IgD-negative memory B cell (primary cell): Measurements from ENCODE around the gene IFITM1. TPM values are rescaled to one million over a fixed set of nuclear protein-coding genes. Genes with fewer than 3 reads are reported as not detected.
"Not testable (repeated sequence)": the region's sequence is repeated elsewhere in the genome, so short reads cannot be mapped to it uniquely, and the experiment has no call there.

Experiments used
- H3K27ac Mint-ChIP-seq, 3 donors: one replicate each; pipeline ENCODE4 v1.8.0; 2020 to 2022; ENCODE audit warnings: mild to moderate bottlenecking in 3 of 3, mixed read lengths in 3 of 3, moderate library complexity in 1 of 3
- H3K27me3 Mint-ChIP-seq: one replicate; pipeline ENCODE4 v1.8.0; 2021; ENCODE audit warnings: mixed read lengths
- H3K36me3 Mint-ChIP-seq: one replicate; pipeline ENCODE4 v1.8.0; 2020; ENCODE audit warnings: mild to moderate bottlenecking, mixed read lengths
- H3K4me1 Mint-ChIP-seq, 3 donors: one replicate each; pipeline ENCODE4 v1.8.0; 2020 to 2022; ENCODE audit warnings: mixed read lengths in 3 of 3, mild to moderate bottlenecking in 1 of 3
- H3K4me3 Mint-ChIP-seq, 4 donors: one replicate each; pipeline ENCODE4 v1.8.0; 2020 to 2022; ENCODE audit warnings: mild to moderate bottlenecking in 4 of 4, mixed read lengths in 4 of 4, moderate library complexity in 3 of 4
- H3K9me3 Mint-ChIP-seq, 3 donors: one replicate each; pipeline ENCODE4 v1.8.0; 2020 to 2021; ENCODE audit warnings: mixed read lengths in 3 of 3, mild to moderate bottlenecking in 1 of 3
- polyA plus RNA-seq: library from polyadenylated mRNA; unstranded; fragments of 300-500 nt; fragmentation: Illumina TruSeq; gene quantifications from one replicate; pipeline ENCODE4 v1.2.3, GENCODE V29; 2021

Gene IFITM1
- polyA plus RNA-seq, 1 donor from 2014 or later: 233 TPM

DNA sequence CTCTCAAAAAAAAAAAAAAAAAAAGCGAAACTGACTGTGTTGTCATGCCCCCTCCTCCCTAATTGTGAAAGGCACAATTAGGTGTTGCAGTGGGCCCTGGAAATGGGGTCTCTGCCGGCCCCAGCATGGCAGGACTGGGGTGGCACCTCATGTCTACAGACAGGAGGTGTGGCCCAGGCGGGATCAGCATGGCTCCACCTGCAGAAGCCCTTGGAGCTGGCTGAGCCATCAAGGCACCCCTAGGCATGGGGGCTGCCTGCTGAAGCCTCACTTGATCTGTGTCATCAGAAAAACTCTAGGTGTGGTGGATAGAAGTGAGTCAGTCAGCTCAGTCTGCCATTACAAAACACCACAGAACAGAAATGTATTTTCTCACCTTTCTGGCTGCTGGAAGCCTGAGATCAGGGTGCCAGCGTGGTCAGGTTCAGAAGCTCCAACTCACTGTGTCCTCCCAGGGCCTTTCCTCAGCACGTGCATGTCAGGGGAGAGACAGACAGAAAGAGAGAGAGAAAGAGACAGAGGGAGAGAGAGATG lies 45.4 kb downstream of the IFITM1 start:
- Mint-ChIP-seq H3K27me3 (no peaks in the 10 kb centered on the region), H3K36me3 (no peaks in the 10 kb centered on the region), H3K9me3 (peaks cover 0 to 3% (median 0%) of the 10 kb centered on the region in 3 donors), H3K4me3 (no peak overlapping the region), H3K27ac (peak overlapping the region in 1 of 3 donors; percentile 63), H3K4me1 (peaks cover 0 to 7% (median 7%) of the 10 kb centered on the region in 3 donors)

DNA sequence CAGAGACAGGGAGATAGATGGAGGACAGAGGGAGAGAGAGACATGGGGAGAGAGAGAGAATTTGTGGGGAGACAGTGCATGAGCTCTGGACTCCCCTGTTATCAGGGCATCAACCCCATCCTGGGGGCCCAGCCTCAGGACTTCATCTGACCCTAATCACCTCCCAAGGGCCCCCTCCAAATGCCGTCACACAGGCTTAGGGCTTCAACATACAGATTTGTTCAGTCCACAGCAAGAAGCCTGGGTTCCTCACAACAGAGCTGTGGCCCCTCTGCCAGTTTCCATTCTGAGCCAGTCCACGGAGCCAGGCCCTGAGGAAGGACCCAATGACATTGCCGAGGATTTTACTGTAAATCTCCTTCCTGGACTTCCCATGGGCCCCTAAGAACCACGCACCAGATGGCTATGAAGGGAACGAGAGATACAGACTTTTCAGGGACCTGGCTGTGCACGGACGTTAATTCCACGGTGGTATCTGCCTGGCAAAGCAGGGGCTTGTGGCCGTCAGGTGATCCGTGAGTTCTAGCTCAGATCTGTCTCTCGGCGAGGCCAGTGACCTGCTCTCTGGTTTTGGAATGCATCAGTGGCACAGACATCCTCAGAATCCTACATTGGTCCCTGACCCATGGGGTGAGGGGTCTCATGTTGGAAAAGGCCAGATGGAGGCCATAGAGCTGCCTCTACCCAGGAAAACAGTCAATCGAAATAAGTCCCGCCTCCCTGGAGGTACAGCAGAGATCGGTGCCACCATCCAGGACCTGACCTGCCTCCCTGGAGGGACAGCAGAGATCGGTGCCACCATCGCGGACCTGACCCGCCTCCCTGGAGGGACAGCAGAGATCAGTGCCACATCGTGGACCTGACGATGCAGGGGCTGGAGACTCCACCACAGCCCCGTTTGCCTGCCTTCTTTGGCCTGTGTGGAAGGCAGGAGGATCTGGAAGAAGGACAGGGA lies 46.8 kb downstream of the IFITM1 start:
- Mint-ChIP-seq H3K36me3 (no peaks in the 10 kb centered on the region), H3K4me3 (no peak overlapping the region), H3K27ac (no peak overlapping the region), H3K4me1 (peaks cover 0 to 2% (median 0%) of the 10 kb centered on the region in 3 donors), H3K9me3 (peaks cover 0 to 3% (median 0%) of the 10 kb centered on the region in 3 donors), H3K27me3 (peaks cover 4% of the 10 kb centered on the region)

DNA sequence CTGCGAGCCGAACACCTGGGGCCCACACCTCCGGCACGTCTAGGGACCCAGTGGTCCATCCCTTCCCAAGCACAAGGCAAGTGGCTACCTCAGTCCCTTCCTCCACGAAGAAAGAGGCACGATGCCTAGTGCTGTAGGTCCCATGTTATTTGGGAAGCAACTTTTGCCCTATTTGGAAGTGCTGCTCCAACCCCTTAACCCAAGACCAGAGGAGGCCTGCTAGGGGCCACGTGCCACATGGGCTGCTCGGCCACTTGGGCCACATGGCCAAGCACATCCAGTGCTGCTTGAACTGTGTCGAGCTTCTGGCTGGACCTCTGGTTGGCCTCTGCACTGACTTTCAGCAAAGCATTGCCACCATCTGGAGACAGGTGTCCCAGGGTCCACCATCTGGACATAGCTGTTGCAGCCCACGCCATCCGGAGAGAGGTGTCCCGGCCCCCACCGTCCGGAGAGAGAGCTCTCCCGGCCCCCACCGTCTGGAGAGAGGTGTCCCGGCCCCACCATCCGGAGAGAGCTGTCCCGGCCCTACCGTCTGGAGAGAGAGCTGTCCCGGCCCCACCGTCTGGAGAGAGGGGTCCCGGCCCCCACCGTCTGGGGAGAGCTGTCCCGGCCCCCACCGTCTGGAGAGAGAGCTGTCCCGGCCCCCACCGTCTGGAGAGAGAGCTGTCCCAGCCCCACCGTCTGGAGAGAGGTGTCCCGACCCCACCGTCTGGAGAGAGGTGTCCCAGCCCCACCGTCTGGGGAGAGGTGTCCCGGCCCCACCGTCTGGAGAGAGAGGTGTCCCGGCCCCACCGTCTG lies 49.0 kb downstream of the IFITM1 start:
- H3K36me3 Mint-ChIP-seq: no peaks in the 10 kb centered on the region
- H3K27ac Mint-ChIP-seq: peak overlapping the region in 1 of 3 donors; percentile 46
- peaks cover 18% of the 10 kb centered on the region for H3K27me3 Mint-ChIP-seq
- H3K4me1 Mint-ChIP-seq: peaks cover 0 to 6% (median 0%) of the 10 kb centered on the region in 3 donors
- H3K9me3 Mint-ChIP-seq: peaks cover 0 to 3% (median 0%) of the 10 kb centered on the region in 3 donors
- H3K4me3 Mint-ChIP-seq: peak overlapping the region in 1 of 4 donors; percentile 12

DNA sequence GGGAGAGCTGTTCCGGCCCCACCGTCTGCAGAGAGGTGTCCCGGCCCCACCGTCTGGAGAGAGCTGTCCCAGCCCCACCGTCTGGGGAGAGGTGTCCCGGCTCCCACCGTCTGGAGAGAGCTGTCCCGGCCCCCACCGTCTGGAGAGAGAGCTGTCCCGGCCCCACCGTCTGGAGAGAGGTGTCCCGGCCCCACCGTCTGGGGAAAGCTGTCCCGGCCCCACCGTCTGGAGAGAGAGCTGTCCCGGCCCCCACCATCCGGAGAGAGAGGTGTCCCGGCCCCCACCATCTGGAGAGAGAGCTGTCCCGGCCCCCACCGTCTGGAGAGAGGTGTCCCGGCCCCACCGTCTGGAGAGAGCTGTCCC lies 49.6 kb downstream of the IFITM1 start:
- H3K27me3 Mint-ChIP-seq: peaks cover 24% of the 10 kb centered on the region
- H3K9me3 Mint-ChIP-seq, H3K36me3 Mint-ChIP-seq, H3K27ac Mint-ChIP-seq, H3K4me3 Mint-ChIP-seq, H3K4me1 Mint-ChIP-seq: not testable (repeated sequence)

DNA sequence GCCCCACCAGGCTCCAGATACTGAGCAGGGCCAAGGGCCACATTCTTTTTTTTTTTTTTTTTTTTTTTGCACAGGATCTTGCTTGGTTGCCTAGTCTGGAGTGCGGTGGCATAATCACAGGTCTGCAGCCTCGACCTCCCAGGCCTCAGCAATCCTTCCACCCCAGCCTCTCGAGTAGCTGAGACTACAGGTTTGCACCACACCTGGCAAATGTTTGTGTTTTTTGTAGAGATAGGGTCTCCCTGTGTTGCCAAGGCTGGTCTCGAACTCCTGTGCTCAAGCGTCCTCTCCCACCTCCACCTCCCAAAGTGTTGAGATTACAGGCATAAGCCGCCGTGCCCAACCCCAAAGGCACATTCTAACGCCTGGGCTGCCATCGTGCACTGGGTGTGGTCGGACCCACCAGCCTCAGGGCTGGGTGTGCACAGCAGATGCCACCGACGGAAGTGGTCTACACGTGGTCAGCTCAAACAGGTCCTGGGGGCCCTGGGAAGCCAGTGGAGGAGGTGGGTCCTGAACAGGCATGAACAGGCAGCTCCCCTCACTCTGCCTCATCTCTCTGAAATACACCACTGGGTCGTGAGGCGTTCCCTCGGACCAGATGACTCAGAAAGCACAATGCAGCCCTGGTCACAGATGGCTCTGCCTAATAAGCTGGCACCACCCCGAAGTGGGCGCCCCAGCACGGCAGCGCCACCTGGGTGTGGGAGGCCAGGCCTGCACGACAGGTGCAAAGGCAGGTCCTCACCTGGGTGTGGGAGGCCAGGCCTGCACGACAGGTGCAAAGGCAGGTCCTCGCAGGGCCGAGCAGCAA lies 50.3 kb downstream of the IFITM1 start:
- H3K36me3 Mint-ChIP-seq: no peaks in the 10 kb centered on the region
- peaks cover 26% of the 10 kb centered on the region for H3K27me3 Mint-ChIP-seq
- H3K27ac Mint-ChIP-seq: peak overlapping the region in 2 of 3 donors; percentile 18 to 59
- peaks cover 0 to 9% (median 2%) of the 10 kb centered on the region in 3 donors for H3K4me1 Mint-ChIP-seq
- peaks cover 0 to 3% (median 0%) of the 10 kb centered on the region in 3 donors for H3K9me3 Mint-ChIP-seq
- no peak overlapping the region for H3K4me3 Mint-ChIP-seq

Other genes starting within 250 kb of the IFITM1 start
- gene SCGB1C1, start 121.0 kb upstream of the IFITM1 start, polyA plus RNA-seq: not detected
- gene BET1L, start 106.6 kb upstream of the IFITM1 start, polyA plus RNA-seq: 44.4 TPM
- 65.7 TPM for gene RIC8A, start 106.3 kb upstream of the IFITM1 start, polyA plus RNA-seq
- gene SIRT3, start 77.7 kb upstream of the IFITM1 start, polyA plus RNA-seq: 11.6 TPM
- gene PSMD13, start 77.1 kb upstream of the IFITM1 start, polyA plus RNA-seq: 179 TPM
- gene NLRP6, start 35.6 kb upstream of the IFITM1 start, polyA plus RNA-seq: 5.9 TPM
- gene PGGHG, start 24.9 kb upstream of the IFITM1 start, polyA plus RNA-seq: 6.1 TPM
- not detected for gene IFITM5, start 14.5 kb upstream of the IFITM1 start, polyA plus RNA-seq
- 1,305 TPM for gene IFITM2, start 6.2 kb upstream of the IFITM1 start, polyA plus RNA-seq
- 1.4 TPM for gene IFITM3, start 6.8 kb downstream of the IFITM1 start, polyA plus RNA-seq
- gene B4GALNT4, start 55.5 kb downstream of the IFITM1 start, polyA plus RNA-seq: not detected
- gene PKP3, start 80.2 kb downstream of the IFITM1 start, polyA plus RNA-seq: not detected
- 130 TPM for gene SIGIRR, start 101.0 kb downstream of the IFITM1 start, polyA plus RNA-seq
- 4.9 TPM for gene ANO9, start 128.0 kb downstream of the IFITM1 start, polyA plus RNA-seq
- 10.9 TPM for gene PTDSS2, start 136.2 kb downstream of the IFITM1 start, polyA plus RNA-seq
- 202 TPM for gene RNH1, start 193.2 kb downstream of the IFITM1 start, polyA plus RNA-seq
- 22.5 TPM for gene HRAS, start 221.5 kb downstream of the IFITM1 start, polyA plus RNA-seq
- gene LRRC56, start 223.5 kb downstream of the IFITM1 start, polyA plus RNA-seq: 2.6 TPM
- 3.8 TPM for gene LMNTD2, start 246.7 kb downstream of the IFITM1 start, polyA plus RNA-seq
- 42.0 TPM for gene RASSF7, start 246.9 kb downstream of the IFITM1 start, polyA plus RNA-seq